Measurements from ENCODE around the gene DDX1.

- TF ChIP-seq, protein P1, sequence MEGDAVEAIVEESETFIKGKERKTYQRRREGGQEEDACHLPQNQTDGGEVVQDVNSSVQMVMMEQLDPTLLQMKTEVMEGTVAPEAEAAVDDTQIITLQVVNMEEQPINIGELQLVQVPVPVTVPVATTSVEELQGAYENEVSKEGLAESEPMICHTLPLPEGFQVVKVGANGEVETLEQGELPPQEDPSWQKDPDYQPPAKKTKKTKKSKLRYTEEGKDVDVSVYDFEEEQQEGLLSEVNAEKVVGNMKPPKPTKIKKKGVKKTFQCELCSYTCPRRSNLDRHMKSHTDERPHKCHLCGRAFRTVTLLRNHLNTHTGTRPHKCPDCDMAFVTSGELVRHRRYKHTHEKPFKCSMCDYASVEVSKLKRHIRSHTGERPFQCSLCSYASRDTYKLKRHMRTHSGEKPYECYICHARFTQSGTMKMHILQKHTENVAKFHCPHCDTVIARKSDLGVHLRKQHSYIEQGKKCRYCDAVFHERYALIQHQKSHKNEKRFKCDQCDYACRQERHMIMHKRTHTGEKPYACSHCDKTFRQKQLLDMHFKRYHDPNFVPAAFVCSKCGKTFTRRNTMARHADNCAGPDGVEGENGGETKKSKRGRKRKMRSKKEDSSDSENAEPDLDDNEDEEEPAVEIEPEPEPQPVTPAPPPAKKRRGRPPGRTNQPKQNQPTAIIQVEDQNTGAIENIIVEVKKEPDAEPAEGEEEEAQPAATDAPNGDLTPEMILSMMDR (conservative IDR thresholded peaks at IDR 0.05), result no peak
- TF ChIP-seq EZH2 (IDR thresholded peaks at IDR 0.05; ENCODE audit: low read depth), result no peak
These were observed 4.3 kb downstream of the DDX1 start for GRCh38 chr2:15595936-15596335.
